Fibroblast of mammary gland (primary cell): ENCODE measurements around the gene VDAC2.
A peak's percentile ranks its signal among the peaks of the same experiment; 100 is the strongest.

Experiments used
- DNase-seq: peaks from one replicate; pipeline ENCODE4 v3.0.0-alpha.2; 2010; ENCODE audit warnings: low read depth
- H3K4me3 ChIP-seq: 2 replicates; pipeline ENCODE4 v1.5.1; 2011; ENCODE audit warnings: low read depth, mild to moderate bottlenecking, low read length, moderate library complexity; ENCODE audit not compliant: control insufficient read depth
- TF ChIP-seq, protein P1 (sequence below): conservative IDR thresholded peaks from 2 replicates; pipeline ENCODE4 v1.5.1; 2011; ENCODE audit warnings: low read depth, low read length, inconsistent platforms; ENCODE audit not compliant: control insufficient read depth, insufficient read depth

The VDAC2 gene

DNA sequence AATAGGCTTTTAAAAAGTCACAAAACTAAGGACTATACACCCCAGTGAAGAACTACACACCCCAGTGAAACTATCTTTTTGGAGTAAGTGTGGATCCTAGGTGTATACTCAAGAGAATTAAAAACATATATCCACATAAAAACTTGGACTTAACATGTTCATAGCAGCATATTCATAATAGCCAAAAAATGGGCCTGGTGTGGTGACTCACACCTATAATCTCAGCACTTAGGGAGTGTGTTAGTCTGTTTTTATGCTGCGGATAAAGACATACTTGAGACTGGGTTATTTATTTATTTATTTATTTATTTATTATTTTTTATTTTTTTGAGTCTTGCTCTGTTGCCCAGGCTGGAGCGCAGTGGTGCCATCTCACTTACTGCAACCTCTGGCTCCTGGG is 44.1 kb downstream of the VDAC2 start:
- no peak for DNase-seq
- H3K4me3 ChIP-seq: no peak overlapping the region
- TF ChIP-seq, protein P1, sequence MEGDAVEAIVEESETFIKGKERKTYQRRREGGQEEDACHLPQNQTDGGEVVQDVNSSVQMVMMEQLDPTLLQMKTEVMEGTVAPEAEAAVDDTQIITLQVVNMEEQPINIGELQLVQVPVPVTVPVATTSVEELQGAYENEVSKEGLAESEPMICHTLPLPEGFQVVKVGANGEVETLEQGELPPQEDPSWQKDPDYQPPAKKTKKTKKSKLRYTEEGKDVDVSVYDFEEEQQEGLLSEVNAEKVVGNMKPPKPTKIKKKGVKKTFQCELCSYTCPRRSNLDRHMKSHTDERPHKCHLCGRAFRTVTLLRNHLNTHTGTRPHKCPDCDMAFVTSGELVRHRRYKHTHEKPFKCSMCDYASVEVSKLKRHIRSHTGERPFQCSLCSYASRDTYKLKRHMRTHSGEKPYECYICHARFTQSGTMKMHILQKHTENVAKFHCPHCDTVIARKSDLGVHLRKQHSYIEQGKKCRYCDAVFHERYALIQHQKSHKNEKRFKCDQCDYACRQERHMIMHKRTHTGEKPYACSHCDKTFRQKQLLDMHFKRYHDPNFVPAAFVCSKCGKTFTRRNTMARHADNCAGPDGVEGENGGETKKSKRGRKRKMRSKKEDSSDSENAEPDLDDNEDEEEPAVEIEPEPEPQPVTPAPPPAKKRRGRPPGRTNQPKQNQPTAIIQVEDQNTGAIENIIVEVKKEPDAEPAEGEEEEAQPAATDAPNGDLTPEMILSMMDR: no peak

DNA sequence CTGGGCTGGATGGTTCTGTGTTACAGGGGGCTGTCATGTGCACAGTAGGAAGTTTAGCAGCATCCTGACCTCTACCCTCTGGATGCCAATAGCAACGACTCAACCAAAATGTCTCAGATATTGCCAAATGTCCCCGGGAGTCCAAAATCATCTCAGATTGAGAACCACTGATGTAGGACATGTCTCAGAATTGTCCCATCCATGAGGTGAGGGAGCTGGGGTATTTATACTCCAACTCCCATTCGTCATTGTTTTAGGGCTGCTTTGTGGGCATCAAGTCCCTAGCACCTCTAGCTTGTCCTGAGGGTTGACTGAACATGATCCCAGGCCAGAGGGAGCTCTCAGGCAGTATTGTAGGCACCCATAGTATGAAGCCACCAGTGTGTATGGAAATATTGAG is 50.4 kb downstream of the VDAC2 start:
- no peak for DNase-seq
- TF ChIP-seq, protein P1: no peak
- no peak overlapping the region for H3K4me3 ChIP-seq

DNA sequence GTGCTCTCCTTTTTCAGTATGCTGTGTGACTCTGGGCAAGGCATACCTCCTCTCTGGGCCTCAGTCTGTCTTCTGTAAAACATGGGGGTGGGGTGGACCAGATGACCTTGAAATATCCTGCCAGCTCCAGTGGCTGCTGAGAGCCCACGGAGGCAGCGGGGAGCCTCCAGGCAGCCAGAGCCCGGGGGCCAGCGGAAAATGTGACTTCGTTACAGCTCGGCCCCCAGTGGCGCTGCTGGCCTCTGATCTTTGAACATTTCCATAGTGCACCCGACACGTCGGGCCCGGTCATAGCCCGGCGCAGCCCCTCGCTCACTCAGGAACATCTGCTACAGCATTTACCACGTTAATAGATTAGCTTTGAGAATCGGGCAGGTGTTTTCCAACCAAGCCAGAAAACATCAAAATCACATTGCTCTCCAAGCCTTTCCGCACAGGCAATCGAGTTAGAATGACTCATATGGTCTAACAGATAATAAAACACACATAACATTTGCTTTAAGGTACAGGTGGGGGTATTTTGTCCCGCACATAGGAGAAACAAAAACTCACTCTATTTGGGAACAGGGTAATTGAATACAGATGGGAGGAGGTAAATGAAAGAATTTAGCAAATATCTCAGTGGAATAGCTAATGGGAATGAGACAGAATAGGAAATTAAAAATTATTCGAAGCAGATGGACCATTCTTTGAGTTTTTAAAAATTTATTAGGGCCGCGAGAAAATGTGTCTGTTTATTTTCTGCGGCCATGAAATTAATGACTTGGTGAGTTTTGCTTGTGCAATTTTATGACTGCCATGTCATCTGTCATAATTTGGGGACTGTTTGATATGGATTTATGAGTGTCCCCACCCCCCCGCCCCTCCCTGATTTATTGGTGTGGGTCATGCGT is 51.5 kb downstream of the VDAC2 start:
- TF ChIP-seq, protein P1: no peak
- H3K4me3 ChIP-seq: no peak overlapping the region
- peak; percentile 6 for DNase-seq

DNA sequence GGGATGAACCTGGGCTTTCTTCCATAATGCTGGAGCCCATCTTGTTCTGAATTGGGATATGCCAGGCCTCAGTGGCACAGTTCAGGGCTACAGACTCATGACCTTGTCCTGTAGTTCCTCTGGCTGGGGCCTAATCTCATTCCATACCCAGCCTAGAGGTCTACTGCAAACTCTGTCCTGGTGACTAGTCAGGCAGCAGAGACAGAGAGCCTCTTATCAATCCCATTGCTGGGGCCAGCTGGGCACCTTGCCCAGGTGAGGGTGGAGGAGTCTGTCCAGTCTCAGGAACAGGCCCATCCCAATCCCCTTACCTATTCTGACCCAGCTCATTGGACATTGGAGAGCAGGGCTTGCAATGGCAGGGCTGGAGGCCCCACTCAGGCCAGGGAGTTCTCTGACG is 53.2 kb downstream of the VDAC2 start:
- no peak for DNase-seq
- TF ChIP-seq, protein P1: no peak
- no peak overlapping the region for H3K4me3 ChIP-seq

DNA sequence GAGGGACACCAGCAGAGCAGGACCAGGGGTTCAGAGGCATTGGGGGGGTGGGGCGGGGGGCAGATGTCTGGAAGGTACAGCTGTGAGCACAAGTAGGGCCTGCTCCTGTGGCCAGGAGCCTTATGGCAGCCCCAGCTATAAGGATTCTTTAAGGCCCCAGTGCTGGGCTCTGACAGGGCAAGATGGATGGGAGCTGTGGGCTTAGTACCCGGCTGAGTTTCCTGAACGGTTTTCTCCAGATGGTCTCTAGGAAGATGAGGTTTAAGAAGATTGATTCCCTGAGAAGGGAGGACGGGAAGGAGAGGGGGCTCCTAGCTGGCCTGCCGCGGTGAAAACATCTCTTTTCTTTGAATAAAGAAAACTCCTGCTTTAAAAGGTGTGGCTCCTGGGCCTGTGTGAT is 55.3 kb downstream of the VDAC2 start:
- TF ChIP-seq, protein P1: no peak
- DNase-seq: no peak

DNA sequence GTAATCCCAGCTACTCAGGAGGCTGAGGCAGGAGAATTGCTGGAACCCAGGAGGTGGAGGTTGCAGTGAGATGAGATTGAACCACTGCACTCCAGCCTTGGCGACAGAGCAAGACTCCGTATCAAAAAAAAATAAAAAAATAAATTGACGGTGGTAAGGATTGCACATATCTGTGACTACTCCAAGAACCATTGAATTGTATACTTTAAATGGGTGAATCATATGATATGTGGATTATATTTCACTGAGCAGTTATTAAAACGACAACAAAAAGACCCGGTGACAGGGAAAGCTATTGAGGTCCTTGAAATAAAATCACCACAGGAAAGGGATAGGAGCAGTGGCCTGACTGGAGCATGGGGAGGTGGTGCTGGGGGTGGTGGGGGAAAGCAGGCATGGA is 56.3 kb downstream of the VDAC2 start:
- DNase-seq: no peak
- no peak overlapping the region for H3K4me3 ChIP-seq
- TF ChIP-seq, protein P1: no peak

More for the DNA sequence above, 55.3 kb downstream of the VDAC2 start:
- no peak overlapping the region for H3K4me3 ChIP-seq
